Upper lobe of left lung (tissue), 6 donors: Measurements from ENCODE around the gene GYS2. TPM values are rescaled to one million over a fixed set of nuclear protein-coding genes. Genes with fewer than 3 reads are reported as not detected.

Source experiments
- ATAC-seq, 2 donors: fragments of 200-7000 bp; cut with Tn5 transposase; one replicate each; pipeline ENCODE4 v1.9.1; 2022; ENCODE audit warnings: mild to moderate bottlenecking in 2 of 2, moderate library complexity in 2 of 2; ENCODE audit not compliant: low FRiP score in 2 of 2
- DNase-seq, 2 donors: peaks; one replicate each; pipeline ENCODE4 v3.0.0-alpha.2; 2019 to 2020
- H3K27ac ChIP-seq, 4 donors: fragments of 200-600 bp; sonication (generic); one replicate each; pipeline ENCODE4 v1.5.1; 2016 to 2019
- H3K27me3 ChIP-seq, 4 donors: fragments of 200-600 bp; sonication (generic); one replicate each; pipeline ENCODE4 v1.5.1; 2017 to 2019
- H3K36me3 ChIP-seq, 4 donors: fragments of 200-600 bp; sonication (generic); one replicate each; pipeline ENCODE4 v1.5.1; 2016 to 2019
- H3K4me1 ChIP-seq, 4 donors: fragments of 200-600 bp; sonication (generic); one replicate each; pipeline ENCODE4 v1.5.1; 2018 to 2019
- H3K4me3 ChIP-seq, 4 donors: fragments of 200-600 bp; sonication (generic); one replicate each; pipeline ENCODE4 v1.5.1; 2017 to 2019; ENCODE audit warnings: mild to moderate bottlenecking in 2 of 4, moderate library complexity in 1 of 4
- H3K9me3 ChIP-seq, 4 donors: fragments of 200-600 bp; sonication (generic); one replicate each; pipeline ENCODE4 v1.5.1; 2018 to 2019
- CTCF ChIP-seq, 6 experiments: fragments of 450-650 bp in 4 of 6; fragments of 200-600 bp in 2 of 6; sonication (generic) in 2 of 6; IDR thresholded peaks; one replicate each; pipeline ENCODE4 v1.5.1; 2016 to 2019; ENCODE audit warnings: antibody characterized with exemption in 6 of 6
- EP300 ChIP-seq, 4 donors: sonication (generic); formaldehyde crosslinking; IDR thresholded peaks; one replicate each; pipeline ENCODE4 v1.5.1; 2017; ENCODE audit warnings: antibody characterized with exemption in 4 of 4, control low read depth in 2 of 4
- POLR2A ChIP-seq, 4 donors: fragments of 450-650 bp; IDR thresholded peaks; one replicate each; pipeline ENCODE4 v1.5.1; 2016 to 2017; ENCODE audit warnings: antibody characterized with exemption in 4 of 4, mild to moderate bottlenecking in 2 of 4
- POLR2AphosphoS5 ChIP-seq, 2 donors: sonication (generic); formaldehyde crosslinking; IDR thresholded peaks; one replicate each; pipeline ENCODE4 v1.5.1; 2017; ENCODE audit warnings: antibody characterized with exemption in 2 of 2
- WGBS, 2 donors: methylation state at CpG; one replicate each; pipeline ENCODE4 v1.1.5; 2017 to 2018; 5-methylcytosine and 5-hydroxymethylcytosine counted together
- total RNA-seq, 6 donors: library from RNA; depleted of rRNA in 4 of 6; stranded (reverse); fragments of >200 nt in 4 of 6; gene quantifications; one replicate each; pipeline versions ENCODE4 v1.1.0 to v1.2.1, GENCODE V29; 2016 to 2021
- donor health status: DM: no; HTN: no; CAD: no; lungs with moderate emphysema.
- donor health status: DM: no; HTN: yes; CAD: no; lungs with severe emphysema.

GYS2 gene
- total RNA-seq, 6 donors from 2014 or later = 0.55 TPM; not detected in 5

GRCh38 chr12:21501258-21502163 is 103.1 kb downstream of the GYS2 start, which contains the start of the genes GOLT1B and RECQL:
Gene GOLT1B (plus strand): TSS chr12:21501789. CDS start chr12:21501924, 135 bp downstream.
Gene RECQL (minus strand): TSS chr12:21501635. CDS start chr12:21499570, 2,065 bp downstream.
- Histone ChIP-seq H3K27ac (peak within 1 kb of the TSS; percentile 89 to 91 (median 90)), H3K4me1 (peaks cover 35 to 51% (median 38%) of the 10 kb centered on the region in 4 donors), H3K4me3 (peak within 1 kb of the TSS; percentile 78 to 95 (median 92)), H3K36me3 (peaks cover 3 to 24% (median 15%) of the 10 kb centered on the region in 4 donors), H3K27me3 (no peaks in the 10 kb centered on the region), H3K9me3 (no peaks in the 10 kb centered on the region)
- ATAC-seq = peak; percentile 99
- TF ChIP-seq CTCF (IDR thresholded peaks at IDR 0.05) (no peak), POLR2A (IDR thresholded peaks at IDR 0.05) (peak; percentile 14 to 81 (median 64)), POLR2AphosphoS5 (IDR thresholded peaks at IDR 0.05) (peak; percentile 78 to 85), EP300 (IDR thresholded peaks at IDR 0.05) (no peak)
- peak; percentile 91 to 93 for DNase-seq
- WGBS, 2 donors = 0% methylated on average over 9 to 57 of the region's 61 CpGs

- Histone ChIP-seq H3K36me3 (peaks cover 3 to 31% (median 21%) of the 10 kb centered on the region in 4 donors), H3K9me3 (no peaks in the 10 kb centered on the region), H3K27me3 (no peaks in the 10 kb centered on the region), H3K4me3 (peak overlapping the region; percentile 61 to 95 (median 86)), H3K27ac (peak overlapping the region; percentile 89 to 91 (median 90)), H3K4me1 (peaks cover 32 to 51% (median 37%) of the 10 kb centered on the region in 4 donors)
- WGBS, 2 donors = 11 to 13% methylated on average over 8 of the region's 8 CpGs
- no peak for DNase-seq
- no peak for ATAC-seq
- TF ChIP-seq EP300 (IDR thresholded peaks at IDR 0.05) (no peak), POLR2AphosphoS5 (IDR thresholded peaks at IDR 0.05) (no peak), POLR2A (IDR thresholded peaks at IDR 0.05) (no peak), CTCF (IDR thresholded peaks at IDR 0.05) (no peak)
Measured at GRCh38 chr12:21500786-21501257, 103.8 kb downstream of the GYS2 start.

- DNase-seq (no peak), ATAC-seq (no peak)
- H3K27ac ChIP-seq = peak overlapping the region in 1 of 4 donors; percentile 91
- H3K36me3 ChIP-seq = peaks cover 3 to 42% (median 27%) of the 10 kb centered on the region in 4 donors
- H3K4me1 ChIP-seq = peaks cover 32 to 44% (median 36%) of the 10 kb centered on the region in 4 donors
- H3K9me3 ChIP-seq = no peaks in the 10 kb centered on the region
- H3K4me3 ChIP-seq = no peak overlapping the region
- no peaks in the 10 kb centered on the region for H3K27me3 ChIP-seq
- TF ChIP-seq POLR2AphosphoS5 (IDR thresholded peaks at IDR 0.05) (no peak), POLR2A (IDR thresholded peaks at IDR 0.05) (no peak), EP300 (IDR thresholded peaks at IDR 0.05) (no peak), CTCF (IDR thresholded peaks at IDR 0.05) (no peak)
- WGBS, 2 donors = 59 to 81% methylated on average over 2 of the region's 2 CpGs
Measured at GRCh38 chr12:21499765-21500164, 104.9 kb downstream of the GYS2 start.

Other genes starting within 250 kb of the GYS2 start
- not detected for gene IAPP, start 231.9 kb downstream of the GYS2 start, total RNA-seq
- gene PYROXD1, start 167.2 kb downstream of the GYS2 start, total RNA-seq = 10 to 100 TPM in 5 of 6 donors, 1 to 10 TPM in 1; 8.4 to 23.8 (median 19.5) TPM
- 10 to 100 TPM; 15.7 to 34.2 (median 28.0) TPM for gene RECQL, start 103.2 kb downstream of the GYS2 start, total RNA-seq
- 10 to 100 TPM in 5 of 6 donors, 1 to 10 TPM in 1; 4.2 to 36.7 (median 25.4) TPM for gene GOLT1B, start 103.1 kb downstream of the GYS2 start, total RNA-seq
- gene SPX, start 78.6 kb downstream of the GYS2 start, total RNA-seq = 1 to 10 TPM in 2 of 6 donors, under 1 TPM in 2, not detected in 2; 0.40 to 1.2 (median 0.88) TPM
- gene LDHB, start 53.0 kb upstream of the GYS2 start, total RNA-seq = 100 to 1,000 TPM in 5 of 6 donors, 10 to 100 TPM in 1; 78.6 to 538 (median 297) TPM
- gene KCNJ8, start 169.9 kb upstream of the GYS2 start, total RNA-seq = 10 to 100 TPM; 11.5 to 32.2 (median 15.1) TPM